ENCODE data around the gene PCDHGA6.

The PCDHGA6 gene

GRCh38 chr5:141354900-141355469 is 18.7 kb upstream of the PCDHGA6 start, which contains the start of gene PCDHGA4:
Gene PCDHGA4, plus strand, starts transcription at chr5:141355021. Its CDS starts 87 bp downstream, at chr5:141355108.
- DNase-seq (ENCODE audit: extremely low read depth, low read depth): no peak

DNA sequence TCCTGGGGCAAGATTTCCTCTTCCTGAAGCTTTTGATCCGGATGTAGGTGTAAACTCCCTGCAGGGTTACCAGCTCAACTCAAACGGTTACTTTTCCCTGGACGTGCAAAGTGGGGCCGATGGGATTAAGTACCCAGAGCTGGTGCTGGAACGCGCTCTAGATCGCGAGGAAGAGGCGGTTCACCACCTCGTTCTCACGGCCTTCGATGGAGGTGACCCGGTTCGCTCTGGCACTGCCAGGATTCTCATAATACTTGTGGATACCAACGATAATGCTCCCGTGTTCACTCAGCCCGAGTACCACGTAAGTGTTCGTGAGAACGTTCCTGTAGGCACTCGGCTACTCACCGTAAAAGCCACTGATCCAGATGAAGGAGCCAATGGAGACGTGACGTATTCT is 18.1 kb upstream of the PCDHGA6 start:
- TF ChIP-seq CTCF (IDR thresholded peaks at IDR 0.05; ENCODE audit: low read depth, low read length): no peak
- no peak for DNase-seq (ENCODE audit: extremely low read depth, low read depth)

More at GRCh38 chr5:141354900-141355469, 18.7 kb upstream of the PCDHGA6 start, which contains the start of gene PCDHGA4:
- peak; percentile 38 for TF ChIP-seq CTCF (IDR thresholded peaks at IDR 0.05; ENCODE audit: low read depth, low read length)

- no peak for DNase-seq (ENCODE audit: extremely low read depth, low read depth)
- no peak for TF ChIP-seq CTCF (IDR thresholded peaks at IDR 0.05; ENCODE audit: low read depth, low read length)
These were observed 17.6 kb upstream of the PCDHGA6 start for GRCh38 chr5:141356133-141356532.

GRCh38 chr5:141356950-141357349 is 16.7 kb upstream of the PCDHGA6 start:
- no peak for DNase-seq (ENCODE audit: extremely low read depth, low read depth)
- TF ChIP-seq CTCF (IDR thresholded peaks at IDR 0.05; ENCODE audit: low read depth, low read length): no peak

- peak; percentile 29 for TF ChIP-seq CTCF (IDR thresholded peaks at IDR 0.05; ENCODE audit: low read depth, low read length)
These were observed 13.8 kb upstream of the PCDHGA6 start, which contains the start of gene PCDHGB2 for GRCh38 chr5:141359790-141360426. Gene PCDHGB2, plus strand, starts transcription at chr5:141359994. Its CDS starts 142 bp downstream, at chr5:141360136.

DNA sequence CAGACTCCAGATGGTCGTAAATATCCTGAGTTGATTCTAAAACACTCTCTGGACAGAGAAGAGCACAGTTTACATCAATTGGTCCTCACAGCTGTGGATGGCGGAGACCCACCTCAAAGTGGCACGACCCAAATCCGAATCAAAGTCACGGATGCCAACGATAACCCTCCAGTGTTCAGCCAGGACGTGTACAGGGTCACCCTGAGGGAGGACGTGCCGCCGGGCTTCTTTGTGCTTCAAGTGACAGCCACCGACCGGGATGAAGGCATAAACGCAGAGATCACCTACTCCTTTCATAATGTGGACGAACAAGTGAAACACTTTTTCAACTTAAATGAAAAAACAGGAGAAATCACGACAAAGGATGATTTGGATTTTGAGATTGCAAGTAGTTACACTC is 13.0 kb upstream of the PCDHGA6 start:
- DNase-seq (ENCODE audit: extremely low read depth, low read depth): no peak
- TF ChIP-seq CTCF (IDR thresholded peaks at IDR 0.05; ENCODE audit: low read depth, low read length): no peak

More at GRCh38 chr5:141359790-141360426, 13.8 kb upstream of the PCDHGA6 start, which contains the start of gene PCDHGB2:
- no peak for DNase-seq (ENCODE audit: extremely low read depth, low read depth)

GRCh38 chr5:141362719-141363118 is 11.0 kb upstream of the PCDHGA6 start:
- TF ChIP-seq CTCF (IDR thresholded peaks at IDR 0.05; ENCODE audit: low read depth, low read length): no peak
- no peak for DNase-seq (ENCODE audit: extremely low read depth, low read depth)

Measured in AG09319 (cell line).